Measurements from ENCODE around the gene SLC6A18.

The SLC6A18 gene

DNA sequence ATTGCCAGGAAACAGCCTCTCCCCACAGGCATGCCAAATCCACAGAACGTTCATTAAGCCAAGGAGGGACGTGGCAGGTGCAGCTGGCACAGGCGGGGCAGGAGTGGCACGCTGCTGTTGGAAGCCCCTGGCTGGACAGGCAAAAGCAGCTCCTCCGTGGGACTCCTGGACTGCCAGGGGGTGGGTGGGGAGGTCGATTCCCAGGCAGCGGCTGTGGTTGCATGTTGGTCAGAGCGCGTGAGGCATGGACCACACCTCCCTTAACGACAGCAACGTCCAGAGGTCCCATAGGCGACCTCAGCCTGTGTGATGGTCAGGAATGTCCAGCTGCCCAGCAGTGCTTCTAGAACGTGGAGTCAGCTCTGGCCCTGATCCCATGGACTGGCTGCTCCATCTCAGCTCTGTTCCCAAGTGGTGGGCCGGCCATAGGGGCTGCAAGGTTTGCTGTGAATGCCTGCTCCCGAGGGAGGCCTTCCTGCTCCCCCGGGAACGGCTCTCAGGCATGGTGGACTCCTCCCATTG is 16.9 kb upstream of the SLC6A18 start:
- H3K4me1 ChIP-seq (ENCODE audit: control insufficient read depth, low read length): no peaks in the 10 kb centered on the region
- no peaks in the 10 kb centered on the region for H3K36me3 ChIP-seq (ENCODE audit: control insufficient read depth, low read length)
- no peaks in the 10 kb centered on the region for H3F3A ChIP-seq (ENCODE audit: control insufficient read depth, insufficient read depth)
- no peak overlapping the region for H3K4me3 ChIP-seq (ENCODE audit: low read length)
- H3K79me2 ChIP-seq (ENCODE audit: control insufficient read depth, low read length): no peaks in the 10 kb centered on the region
- H3K27ac ChIP-seq (ENCODE audit: low read depth, low read length): no peak overlapping the region
- no peaks in the 10 kb centered on the region for H3K27me3 ChIP-seq (ENCODE audit: control insufficient read depth, low read length)
- H3K9me2 ChIP-seq (replicated peaks; ENCODE audit: control insufficient read depth, low read length): no peaks in the 10 kb centered on the region
- TF ChIP-seq, protein P1, sequence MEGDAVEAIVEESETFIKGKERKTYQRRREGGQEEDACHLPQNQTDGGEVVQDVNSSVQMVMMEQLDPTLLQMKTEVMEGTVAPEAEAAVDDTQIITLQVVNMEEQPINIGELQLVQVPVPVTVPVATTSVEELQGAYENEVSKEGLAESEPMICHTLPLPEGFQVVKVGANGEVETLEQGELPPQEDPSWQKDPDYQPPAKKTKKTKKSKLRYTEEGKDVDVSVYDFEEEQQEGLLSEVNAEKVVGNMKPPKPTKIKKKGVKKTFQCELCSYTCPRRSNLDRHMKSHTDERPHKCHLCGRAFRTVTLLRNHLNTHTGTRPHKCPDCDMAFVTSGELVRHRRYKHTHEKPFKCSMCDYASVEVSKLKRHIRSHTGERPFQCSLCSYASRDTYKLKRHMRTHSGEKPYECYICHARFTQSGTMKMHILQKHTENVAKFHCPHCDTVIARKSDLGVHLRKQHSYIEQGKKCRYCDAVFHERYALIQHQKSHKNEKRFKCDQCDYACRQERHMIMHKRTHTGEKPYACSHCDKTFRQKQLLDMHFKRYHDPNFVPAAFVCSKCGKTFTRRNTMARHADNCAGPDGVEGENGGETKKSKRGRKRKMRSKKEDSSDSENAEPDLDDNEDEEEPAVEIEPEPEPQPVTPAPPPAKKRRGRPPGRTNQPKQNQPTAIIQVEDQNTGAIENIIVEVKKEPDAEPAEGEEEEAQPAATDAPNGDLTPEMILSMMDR (IDR thresholded peaks at IDR 0.05; ENCODE audit: low read depth, low read length, poor library complexity, severe bottlenecking): no peak
- TF ChIP-seq EZH2phosphoT487 (IDR thresholded peaks at IDR 0.05; ENCODE audit: borderline replicate concordance, low read length): no peak
- H3K9me3 ChIP-seq (ENCODE audit: control insufficient read depth, insufficient read depth, low read length): peaks cover 5% of the 10 kb centered on the region; the same call in 1 of the 2 replicates
- no peaks in the 10 kb centered on the region for H4K20me1 ChIP-seq (ENCODE audit: control insufficient read depth, insufficient read depth, low read depth, low read length)
- no peak overlapping the region for H3K4me2 ChIP-seq (ENCODE audit: low read length)

DNA sequence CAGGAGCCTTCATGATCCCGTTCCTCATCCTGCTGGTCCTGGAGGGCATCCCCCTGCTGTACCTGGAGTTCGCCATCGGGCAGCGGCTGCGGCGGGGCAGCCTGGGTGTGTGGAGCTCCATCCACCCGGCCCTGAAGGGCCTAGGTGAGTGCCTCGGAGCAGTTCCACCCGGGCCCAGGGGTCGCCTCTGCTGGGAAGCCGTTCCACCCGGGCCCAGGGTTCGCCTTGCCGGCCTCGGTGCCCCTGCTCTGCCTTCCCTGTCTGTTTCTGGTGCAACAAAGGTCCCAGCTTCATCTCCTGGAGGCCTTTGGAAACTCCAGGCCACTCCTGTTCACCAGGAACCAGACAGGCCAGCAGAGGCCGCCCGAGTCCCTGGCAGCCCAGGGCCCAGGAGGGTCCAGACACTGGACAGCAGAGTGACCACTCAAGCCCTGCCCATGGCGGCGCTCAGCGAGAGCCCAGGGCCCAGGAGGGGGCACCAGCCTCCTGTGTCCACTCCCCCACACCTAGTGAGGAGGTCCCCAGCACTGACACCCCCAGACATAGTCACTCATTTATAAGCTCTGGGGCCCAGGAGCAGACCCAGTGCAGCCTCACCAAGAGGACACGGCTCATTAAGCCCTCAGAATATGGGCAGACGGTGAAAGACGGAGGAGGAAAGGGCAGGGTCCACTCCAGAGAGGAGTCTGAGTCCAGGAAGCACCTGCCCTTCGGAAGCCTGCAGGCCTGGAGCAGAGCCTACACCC is 16.3 kb upstream of the SLC6A18 start:
- no peak overlapping the region for H3K27ac ChIP-seq (ENCODE audit: low read depth, low read length)
- H3K79me2 ChIP-seq (ENCODE audit: control insufficient read depth, low read length): no peaks in the 10 kb centered on the region
- H3K9me2 ChIP-seq (replicated peaks; ENCODE audit: control insufficient read depth, low read length): no peaks in the 10 kb centered on the region
- no peaks in the 10 kb centered on the region for H3K27me3 ChIP-seq (ENCODE audit: control insufficient read depth, low read length)
- no peaks in the 10 kb centered on the region for H4K20me1 ChIP-seq (ENCODE audit: control insufficient read depth, insufficient read depth, low read depth, low read length)
- H3F3A ChIP-seq (ENCODE audit: control insufficient read depth, insufficient read depth): no peaks in the 10 kb centered on the region
- no peak overlapping the region for H3K4me2 ChIP-seq (ENCODE audit: low read length)
- no peaks in the 10 kb centered on the region for H3K36me3 ChIP-seq (ENCODE audit: control insufficient read depth, low read length)
- H3K4me1 ChIP-seq (ENCODE audit: control insufficient read depth, low read length): no peaks in the 10 kb centered on the region
- no peak overlapping the region for H3K4me3 ChIP-seq (ENCODE audit: low read length)
- H3K9me3 ChIP-seq (ENCODE audit: control insufficient read depth, insufficient read depth, low read length): peaks cover 5% of the 10 kb centered on the region; the same call in 1 of the 2 replicates
- no peak for TF ChIP-seq EZH2phosphoT487 (IDR thresholded peaks at IDR 0.05; ENCODE audit: borderline replicate concordance, low read length)
- TF ChIP-seq, protein P1 (IDR thresholded peaks at IDR 0.05; ENCODE audit: low read depth, low read length, poor library complexity, severe bottlenecking): no peak

DNA sequence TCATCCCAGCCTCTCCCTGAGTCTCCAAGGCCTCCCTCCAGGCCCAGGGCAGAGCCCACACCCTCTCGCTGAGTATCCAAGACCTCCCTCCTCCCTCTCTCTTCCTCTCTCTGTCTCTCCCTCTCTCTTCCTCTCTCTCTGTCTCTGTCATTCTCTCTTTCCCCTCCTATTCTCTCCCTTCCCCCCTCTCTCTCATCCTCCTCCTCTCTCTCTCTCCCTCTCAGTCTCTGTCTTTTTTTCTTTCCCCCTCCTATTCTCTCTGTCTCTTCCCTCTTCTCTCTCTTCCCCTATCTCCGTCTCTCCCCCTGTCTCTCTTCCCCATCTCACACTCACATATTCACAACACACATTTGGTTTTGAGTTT is 15.7 kb upstream of the SLC6A18 start:
- H3K27me3 ChIP-seq (ENCODE audit: control insufficient read depth, low read length): no peaks in the 10 kb centered on the region

More for the DNA sequence above, 15.7 kb upstream of the SLC6A18 start:
- TF ChIP-seq, protein P1 (IDR thresholded peaks at IDR 0.05; ENCODE audit: low read depth, low read length, poor library complexity, severe bottlenecking): no peak
- no peak for TF ChIP-seq EZH2phosphoT487 (IDR thresholded peaks at IDR 0.05; ENCODE audit: borderline replicate concordance, low read length)
- Histone ChIP-seq H4K20me1 (ENCODE audit: control insufficient read depth, insufficient read depth, low read depth, low read length) (no peaks in the 10 kb centered on the region), H3K79me2 (ENCODE audit: control insufficient read depth, low read length) (no peaks in the 10 kb centered on the region), H3K9me2 (replicated peaks; ENCODE audit: control insufficient read depth, low read length) (no peaks in the 10 kb centered on the region), H3K27ac (ENCODE audit: low read depth, low read length) (no peak overlapping the region), H3K4me2 (ENCODE audit: low read length) (no peak overlapping the region), H3K4me1 (ENCODE audit: control insufficient read depth, low read length) (no peaks in the 10 kb centered on the region), H3K9me3 (ENCODE audit: control insufficient read depth, insufficient read depth, low read length) (peaks cover 5% of the 10 kb centered on the region; the same call in 1 of the 2 replicates), H3K4me3 (ENCODE audit: low read length) (no peak overlapping the region), H3K36me3 (ENCODE audit: control insufficient read depth, low read length) (no peaks in the 10 kb centered on the region), H3F3A (ENCODE audit: control insufficient read depth, insufficient read depth) (no peaks in the 10 kb centered on the region)
